ENCODE results near the gene CPNE5. TPM values are rescaled to one million over a fixed set of nuclear protein-coding genes. Genes with fewer than 3 reads are reported as not detected.

The CPNE5 gene
- total and polyA plus RNA-seq, 9 of the 15 experiments (the other 6 are each of a cell fraction or from before 2014, with no cell fraction given): 0.14 to 1.0 (median 0.46) TPM; not detected in 2

- TF ChIP-seq REST (IDR thresholded peaks at IDR 0.05; ENCODE audit: borderline replicate concordance) (no peak), REST (CRISPR knock-in tag; IDR thresholded peaks at IDR 0.05; ENCODE audit: low read depth) (no peak), CBFA2T3 (IDR thresholded peaks at IDR 0.05) (no peak), POU5F1 (IDR thresholded peaks at IDR 0.05; ENCODE audit: borderline replicate concordance, low read depth, low read length, partially characterized antibody) (no peak)
Measured at GRCh38 chr6:36769676-36770499, 69.4 kb downstream of the CPNE5 start (continued).
